Adipose tissue (tissue), 3 donors: ENCODE data around the gene TNFSF4. TPM values are rescaled to one million over a fixed set of nuclear protein-coding genes. Genes with fewer than 3 reads are reported as not detected.

ENCODE experiments used
- H3K27ac ChIP-seq: one replicate; pipeline ENCODE4 v1.5.1; 2013; ENCODE audit warnings: low read depth, low read length
- WGBS, 3 donors: extraction: QIAGEN DNeasy Blood & Tissue Kit; methylation state at CpG; one replicate each; pipeline ENCODE4 v1.1.7; 2013; 5-methylcytosine and 5-hydroxymethylcytosine counted together
- polyA plus RNA-seq, 3 donors: library from polyadenylated mRNA; stranded (reverse); fragments of 200-250 nt; gene quantifications; one replicate each; pipeline ENCODE4 v1.2.3, GENCODE V29; 2013
- donor health status: healthy with polysubstance abuse.
- donor health status: Bipolar disorder and iron deficiency.
- donor health status: healthy.

Gene TNFSF4
- polyA plus RNA-seq, 3 donors: 0.32 to 1.2 (median 0.49) TPM

- WGBS, 3 donors: 96 to 98% (median 97%) methylated on average over 1 of the region's 1 CpG
- no peak overlapping the region for H3K27ac ChIP-seq
Observed at GRCh38 chr1:173213665-173214064, 6.5 kb upstream of the TNFSF4 start.

DNA sequence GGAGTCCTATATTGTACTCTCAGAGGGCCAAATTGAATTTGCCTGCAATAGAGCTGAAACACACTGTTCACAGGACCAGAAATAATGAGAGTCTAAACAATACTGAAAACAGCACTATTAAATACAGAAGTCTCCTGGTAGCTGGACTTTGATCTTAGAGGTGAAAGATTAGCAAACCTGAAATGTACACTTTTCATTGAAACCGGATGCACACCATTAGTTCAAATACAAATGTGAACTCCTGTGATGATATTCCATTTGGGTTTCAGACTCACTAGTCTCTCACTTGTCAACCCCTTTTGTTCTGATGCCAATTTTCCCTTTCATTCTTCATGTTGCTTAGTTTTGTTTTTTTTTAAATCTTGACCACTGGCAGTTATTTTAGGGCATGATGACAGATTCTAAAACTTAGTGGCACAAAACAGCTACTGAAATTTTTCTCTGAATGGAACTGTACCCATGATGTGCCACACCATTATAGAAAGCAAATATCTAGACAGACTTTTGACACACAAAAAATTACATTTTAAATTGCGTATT lies 5.9 kb upstream of the TNFSF4 start:
- H3K27ac ChIP-seq: no peak overlapping the region
- WGBS, 3 donors: 62 to 95% (median 88%) methylated on average over 2 of the region's 2 CpGs

GRCh38 chr1:173210716-173211231 lies 3.6 kb upstream of the TNFSF4 start:
- H3K27ac ChIP-seq: no peak overlapping the region
- 62 to 83% (median 68%) methylated on average over 1 of the region's 1 CpG for WGBS, 3 donors

DNA sequence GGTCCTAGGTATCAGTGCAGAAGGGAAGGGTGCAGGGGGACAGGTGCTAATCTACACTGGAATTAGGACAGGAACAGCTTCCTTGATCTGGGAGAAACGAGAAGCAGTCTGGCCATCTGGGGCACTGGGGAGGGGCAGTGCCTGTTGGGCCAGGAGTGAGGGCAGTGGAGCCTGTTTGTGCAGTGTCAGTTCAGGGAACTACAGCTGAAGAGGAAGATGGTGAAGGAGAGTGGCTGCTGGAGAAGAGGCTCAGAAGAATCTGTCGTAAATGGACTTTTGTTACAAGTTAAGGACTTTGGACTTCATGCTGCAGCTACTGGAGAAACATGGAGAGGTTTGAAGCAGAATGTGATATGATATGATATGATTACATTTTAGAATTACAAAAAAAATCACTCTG lies 3.2 kb upstream of the TNFSF4 start:
- no peak overlapping the region for H3K27ac ChIP-seq
- WGBS, 3 donors: 49 to 66% (median 64%) methylated on average over 2 of the region's 2 CpGs

DNA sequence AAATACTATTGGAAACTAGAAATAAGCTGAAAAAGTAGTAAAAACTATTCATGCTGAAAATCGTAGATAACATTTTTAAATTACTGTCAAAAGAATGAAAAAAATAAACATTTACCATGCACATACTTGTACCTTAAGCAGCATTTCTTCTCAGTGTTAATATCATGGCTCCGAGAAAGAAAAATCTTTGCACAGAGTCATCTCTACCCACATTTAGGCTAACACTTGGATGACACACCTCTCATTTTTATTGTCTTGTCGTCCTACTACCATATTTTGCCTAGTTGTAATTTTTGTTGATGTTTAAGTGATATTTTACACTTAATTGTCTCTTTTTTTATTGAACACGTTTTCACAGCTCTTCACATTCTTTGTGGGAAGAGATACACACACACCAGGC lies 1.7 kb upstream of the TNFSF4 start:
- no peak overlapping the region for H3K27ac ChIP-seq
- WGBS, 3 donors: 75 to 79% (median 78%) methylated on average over 4 of the region's 4 CpGs

- H3K27ac ChIP-seq: no peak overlapping the region
- WGBS, 3 donors: 73 to 81% (median 78%) methylated on average over 1 of the region's 1 CpG
Observed at GRCh38 chr1:173208146-173208545, 1.0 kb upstream of the TNFSF4 start.

DNA sequence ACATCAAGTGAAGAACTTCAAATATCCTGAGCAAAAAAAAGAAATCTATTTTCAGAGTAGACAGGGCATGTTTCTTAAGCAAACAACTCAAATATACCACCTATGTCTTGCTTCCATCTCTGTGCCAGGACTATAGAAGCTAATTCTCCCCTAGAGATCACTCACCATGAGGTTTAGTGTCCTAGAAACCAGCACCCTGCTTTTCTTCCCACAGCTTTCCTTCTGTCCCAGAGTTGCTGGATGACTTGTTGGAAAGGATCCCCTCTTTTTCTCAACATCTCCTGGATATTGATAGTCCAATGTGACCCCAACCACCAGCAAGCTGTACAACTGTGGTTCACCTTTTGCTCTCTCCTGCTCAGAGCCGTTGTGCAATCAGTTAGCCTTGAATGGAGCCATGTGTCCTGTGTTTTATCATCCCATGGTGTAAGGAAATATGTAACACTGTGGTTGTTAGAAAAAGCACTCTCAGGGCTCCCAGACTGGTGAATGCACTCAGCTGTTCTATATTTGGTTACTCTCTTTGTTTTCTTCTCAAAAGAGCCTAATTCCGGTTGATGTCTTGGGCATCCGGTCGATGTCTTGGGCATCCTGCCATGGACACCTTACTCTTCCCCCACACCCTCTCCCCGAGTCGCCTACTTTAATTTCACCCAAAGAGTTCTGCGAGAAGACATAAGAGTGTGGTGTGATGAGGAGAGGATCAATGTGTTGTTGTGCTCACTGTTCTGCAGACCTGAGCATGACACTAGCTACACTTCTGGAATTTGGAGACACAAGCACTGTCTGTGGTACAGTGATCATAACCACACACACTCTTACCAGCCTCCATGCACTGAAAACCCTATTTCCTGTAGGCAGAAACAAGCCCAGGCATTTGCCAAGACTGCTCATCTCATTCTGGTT lies 1.7 kb downstream of the TNFSF4 start:
- WGBS, 3 donors: 23 to 69% (median 29%) methylated on average over 7 of the region's 7 CpGs
- no peak overlapping the region for H3K27ac ChIP-seq

- WGBS, 3 donors: 51 to 81% (median 79%) methylated on average over 1 of the region's 1 CpG
Observed at GRCh38 chr1:173204693-173205092, 2.4 kb downstream of the TNFSF4 start.

DNA sequence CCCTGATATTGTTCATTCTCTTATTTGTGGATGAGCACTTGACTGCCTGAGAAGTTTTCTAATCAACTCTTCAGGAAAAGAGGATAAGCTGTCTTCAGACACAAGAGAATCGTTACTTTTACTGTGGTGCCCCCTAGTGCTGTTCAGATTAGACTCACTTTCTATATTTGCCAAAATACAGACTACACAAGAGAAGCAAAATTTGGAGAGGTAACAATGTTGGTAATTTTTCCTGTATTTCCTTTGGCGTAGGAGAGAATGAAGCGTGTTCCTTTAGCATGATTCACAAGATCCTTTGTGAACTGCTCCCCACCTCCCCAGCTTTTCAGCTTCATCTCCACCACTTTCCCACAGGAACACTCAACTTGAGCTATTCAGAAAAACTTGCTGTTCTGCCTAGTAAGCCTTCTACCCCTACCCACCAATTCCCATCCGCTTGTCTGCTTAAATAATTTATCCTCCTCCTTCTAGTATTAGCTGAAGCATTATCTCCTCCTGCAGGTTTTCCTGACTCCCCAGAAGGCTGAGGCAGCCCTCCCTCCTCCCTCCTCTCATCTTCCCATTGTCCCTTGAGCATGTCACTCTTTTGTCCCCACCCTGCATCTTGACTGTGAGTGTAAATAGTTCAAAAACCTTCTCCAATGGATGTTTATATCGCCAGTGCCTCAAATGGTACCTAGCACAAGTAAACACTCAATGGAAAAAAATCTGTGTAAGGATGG lies 4.5 kb downstream of the TNFSF4 start:
- WGBS, 3 donors: 18 to 29% (median 23%) methylated on average over 5 of the region's 5 CpGs
- no peak overlapping the region for H3K27ac ChIP-seq

More at GRCh38 chr1:173204693-173205092, 2.4 kb downstream of the TNFSF4 start:
- H3K27ac ChIP-seq: no peak overlapping the region

- WGBS, 3 donors: 47 to 69% (median 52%) methylated on average over 1 of the region's 1 CpG
- H3K27ac ChIP-seq: no peak overlapping the region
Observed at GRCh38 chr1:173201969-173202368, 5.2 kb downstream of the TNFSF4 start.

- H3K27ac ChIP-seq: no peak overlapping the region
- WGBS, 3 donors: 75 to 81% (median 77%) methylated on average over 5 of the region's 5 CpGs
Observed at GRCh38 chr1:173195596-173196088, 11.5 kb downstream of the TNFSF4 start.

DNA sequence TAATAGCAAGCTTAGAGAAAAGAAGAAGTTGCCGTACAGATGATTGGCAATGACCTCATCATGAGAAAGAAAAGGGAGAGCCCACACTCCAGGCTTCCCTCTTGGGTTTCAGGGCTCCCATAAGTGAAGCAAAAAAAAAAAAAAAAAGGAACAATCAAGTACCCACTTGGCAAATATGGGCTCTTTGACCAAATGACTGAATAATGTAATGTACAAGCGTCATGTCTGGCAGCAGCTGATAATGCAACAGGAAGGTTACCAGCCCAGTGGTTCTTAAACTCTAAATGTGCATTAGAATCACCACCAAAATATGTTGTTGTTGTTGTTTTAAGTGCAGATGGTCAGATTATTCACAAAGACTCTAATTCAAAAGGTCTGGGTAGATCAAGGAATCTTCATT lies 13.5 kb downstream of the TNFSF4 start:
- WGBS, 3 donors: 51 to 94% (median 64%) methylated on average over 2 of the region's 2 CpGs
- H3K27ac ChIP-seq: no peak overlapping the region

GRCh38 chr1:173191011-173191705 lies 16.0 kb downstream of the TNFSF4 start:
- 25 to 71% (median 47%) methylated on average over 2 of the region's 2 CpGs for WGBS, 3 donors
- H3K27ac ChIP-seq: no peak overlapping the region

DNA sequence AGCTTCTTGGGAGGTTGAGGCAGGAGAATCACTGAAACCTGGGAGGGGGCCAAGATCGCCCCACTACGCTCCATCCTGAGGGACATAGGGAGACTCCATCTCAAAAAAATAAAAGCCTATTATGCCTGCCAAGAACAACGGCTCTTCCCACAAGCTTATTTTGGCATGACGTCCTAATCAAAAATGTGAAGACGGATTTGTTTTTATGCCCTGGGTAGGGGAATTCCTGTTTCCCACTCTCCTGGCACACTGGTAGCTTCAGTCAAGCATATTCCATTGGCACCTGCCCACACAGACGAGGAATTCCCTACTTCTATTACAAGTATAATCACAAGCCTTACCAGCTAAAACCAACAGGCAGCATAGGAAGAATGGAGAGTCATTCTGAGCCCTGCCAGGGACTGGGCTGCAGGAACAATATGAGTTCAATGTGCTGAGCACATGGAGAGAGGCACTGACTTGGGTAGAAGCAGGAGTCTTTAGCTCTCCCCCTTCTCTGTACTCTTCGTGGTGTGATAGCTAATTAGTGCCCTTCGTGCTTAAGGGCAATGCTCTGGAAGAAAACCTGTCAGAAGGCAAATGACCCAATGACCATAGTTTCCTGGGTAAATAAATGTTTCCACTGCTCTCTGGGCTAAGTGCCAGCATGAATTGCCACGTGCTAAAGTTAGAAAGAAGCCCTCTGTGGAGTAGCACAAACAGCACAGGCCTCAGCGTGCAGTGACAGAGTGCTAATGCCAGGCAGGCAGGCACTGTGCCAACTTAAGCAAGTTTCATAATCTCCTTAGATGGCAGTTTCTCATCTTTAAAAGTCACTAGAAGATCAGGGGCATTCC lies 16.8 kb downstream of the TNFSF4 start:
- 29 to 33% (median 31%) methylated on average over 10 of the region's 10 CpGs for WGBS, 3 donors

DNA sequence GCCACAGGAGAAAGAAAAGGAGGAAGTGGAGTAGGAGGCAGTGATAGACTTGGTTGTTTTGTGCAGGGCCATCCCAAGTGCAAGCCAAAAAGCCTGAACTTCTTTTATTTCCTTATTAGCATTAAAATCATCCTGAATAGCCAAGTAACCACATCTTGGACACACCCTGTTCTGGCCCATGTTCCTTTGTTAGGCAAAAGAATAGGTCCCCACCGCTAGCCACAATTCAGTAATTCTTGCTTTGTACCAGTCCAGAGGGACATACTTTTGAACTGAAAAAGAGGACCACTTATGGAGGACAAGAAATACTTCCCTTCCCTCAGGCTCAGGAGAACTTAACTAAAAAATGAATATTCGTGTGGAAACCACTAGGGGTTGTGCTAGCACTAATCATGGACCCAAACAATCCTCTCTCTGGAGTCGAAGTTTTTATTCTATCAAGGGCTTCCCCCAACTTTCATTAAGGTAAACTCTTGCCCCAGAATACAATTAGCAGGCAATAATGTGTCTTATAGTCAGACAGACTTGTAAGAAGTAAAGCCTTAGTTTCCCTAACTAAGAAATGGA lies 19.4 kb downstream of the TNFSF4 start:
- 85 to 94% (median 91%) methylated on average over 3 of the region's 3 CpGs for WGBS, 3 donors
- no peak overlapping the region for H3K27ac ChIP-seq

More for the DNA sequence above, 16.8 kb downstream of the TNFSF4 start:
- no peak overlapping the region for H3K27ac ChIP-seq

DNA sequence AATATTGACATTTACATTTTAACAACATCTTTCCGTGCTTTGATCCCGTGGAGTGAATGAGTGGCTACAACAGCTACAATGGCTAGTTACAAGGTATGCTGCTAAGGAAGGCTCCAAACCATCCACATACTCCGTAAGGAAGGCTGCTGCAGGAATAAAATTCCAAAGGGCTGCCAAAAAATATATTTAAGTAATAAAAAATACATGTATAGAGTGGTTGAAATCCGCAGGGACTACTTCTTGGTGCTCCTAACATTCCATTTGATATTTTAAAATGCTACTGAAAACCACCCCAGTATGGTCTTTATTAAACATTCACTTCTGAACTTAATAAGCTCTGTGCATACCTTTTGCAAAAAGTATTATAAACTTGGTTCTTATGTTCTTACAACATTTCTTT lies 25.3 kb downstream of the TNFSF4 start:
- 85 to 96% (median 92%) methylated on average over 4 of the region's 4 CpGs for WGBS, 3 donors
- H3K27ac ChIP-seq: no peak overlapping the region

- no peak overlapping the region for H3K27ac ChIP-seq
Observed at GRCh38 chr1:173176246-173176645, 30.9 kb downstream of the TNFSF4 start.

More at GRCh38 chr1:173176246-173176645, 30.9 kb downstream of the TNFSF4 start:
- WGBS, 3 donors: 90 to 93% (median 91%) methylated on average over 3 of the region's 3 CpGs
